Measurements from ENCODE around the gene SCN5A. TPM values are rescaled to one million over a fixed set of nuclear protein-coding genes. Genes with fewer than 3 reads are reported as not detected.

The SCN5A gene
- total and polyA plus RNA-seq, 2 of the 8 experiments (the other 6 are each of a cell fraction or from before 2014, with no cell fraction given): 4.8 to 11.4 TPM

DNA sequence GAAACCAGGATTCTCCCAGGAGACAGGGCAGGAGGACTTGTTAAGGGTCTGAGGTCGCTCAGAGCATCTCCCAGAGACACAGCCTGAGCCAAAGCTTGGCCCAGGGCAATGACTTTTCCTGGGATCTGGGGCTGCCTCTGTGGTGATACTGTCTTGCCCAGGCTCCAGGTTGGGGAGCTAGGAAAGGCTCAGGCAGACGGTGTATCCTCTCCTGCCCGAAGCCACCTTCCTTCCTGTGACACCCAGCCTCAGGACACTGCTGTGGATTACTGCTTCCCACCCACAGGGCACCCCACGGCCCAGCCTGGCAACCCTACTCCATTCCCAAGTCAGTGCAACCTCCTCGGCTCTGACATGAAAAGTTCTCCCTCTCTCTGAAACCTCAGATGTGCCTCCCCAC, 31.9 kb downstream of the SCN5A start (continued):
- TF ChIP-seq, protein P1, sequence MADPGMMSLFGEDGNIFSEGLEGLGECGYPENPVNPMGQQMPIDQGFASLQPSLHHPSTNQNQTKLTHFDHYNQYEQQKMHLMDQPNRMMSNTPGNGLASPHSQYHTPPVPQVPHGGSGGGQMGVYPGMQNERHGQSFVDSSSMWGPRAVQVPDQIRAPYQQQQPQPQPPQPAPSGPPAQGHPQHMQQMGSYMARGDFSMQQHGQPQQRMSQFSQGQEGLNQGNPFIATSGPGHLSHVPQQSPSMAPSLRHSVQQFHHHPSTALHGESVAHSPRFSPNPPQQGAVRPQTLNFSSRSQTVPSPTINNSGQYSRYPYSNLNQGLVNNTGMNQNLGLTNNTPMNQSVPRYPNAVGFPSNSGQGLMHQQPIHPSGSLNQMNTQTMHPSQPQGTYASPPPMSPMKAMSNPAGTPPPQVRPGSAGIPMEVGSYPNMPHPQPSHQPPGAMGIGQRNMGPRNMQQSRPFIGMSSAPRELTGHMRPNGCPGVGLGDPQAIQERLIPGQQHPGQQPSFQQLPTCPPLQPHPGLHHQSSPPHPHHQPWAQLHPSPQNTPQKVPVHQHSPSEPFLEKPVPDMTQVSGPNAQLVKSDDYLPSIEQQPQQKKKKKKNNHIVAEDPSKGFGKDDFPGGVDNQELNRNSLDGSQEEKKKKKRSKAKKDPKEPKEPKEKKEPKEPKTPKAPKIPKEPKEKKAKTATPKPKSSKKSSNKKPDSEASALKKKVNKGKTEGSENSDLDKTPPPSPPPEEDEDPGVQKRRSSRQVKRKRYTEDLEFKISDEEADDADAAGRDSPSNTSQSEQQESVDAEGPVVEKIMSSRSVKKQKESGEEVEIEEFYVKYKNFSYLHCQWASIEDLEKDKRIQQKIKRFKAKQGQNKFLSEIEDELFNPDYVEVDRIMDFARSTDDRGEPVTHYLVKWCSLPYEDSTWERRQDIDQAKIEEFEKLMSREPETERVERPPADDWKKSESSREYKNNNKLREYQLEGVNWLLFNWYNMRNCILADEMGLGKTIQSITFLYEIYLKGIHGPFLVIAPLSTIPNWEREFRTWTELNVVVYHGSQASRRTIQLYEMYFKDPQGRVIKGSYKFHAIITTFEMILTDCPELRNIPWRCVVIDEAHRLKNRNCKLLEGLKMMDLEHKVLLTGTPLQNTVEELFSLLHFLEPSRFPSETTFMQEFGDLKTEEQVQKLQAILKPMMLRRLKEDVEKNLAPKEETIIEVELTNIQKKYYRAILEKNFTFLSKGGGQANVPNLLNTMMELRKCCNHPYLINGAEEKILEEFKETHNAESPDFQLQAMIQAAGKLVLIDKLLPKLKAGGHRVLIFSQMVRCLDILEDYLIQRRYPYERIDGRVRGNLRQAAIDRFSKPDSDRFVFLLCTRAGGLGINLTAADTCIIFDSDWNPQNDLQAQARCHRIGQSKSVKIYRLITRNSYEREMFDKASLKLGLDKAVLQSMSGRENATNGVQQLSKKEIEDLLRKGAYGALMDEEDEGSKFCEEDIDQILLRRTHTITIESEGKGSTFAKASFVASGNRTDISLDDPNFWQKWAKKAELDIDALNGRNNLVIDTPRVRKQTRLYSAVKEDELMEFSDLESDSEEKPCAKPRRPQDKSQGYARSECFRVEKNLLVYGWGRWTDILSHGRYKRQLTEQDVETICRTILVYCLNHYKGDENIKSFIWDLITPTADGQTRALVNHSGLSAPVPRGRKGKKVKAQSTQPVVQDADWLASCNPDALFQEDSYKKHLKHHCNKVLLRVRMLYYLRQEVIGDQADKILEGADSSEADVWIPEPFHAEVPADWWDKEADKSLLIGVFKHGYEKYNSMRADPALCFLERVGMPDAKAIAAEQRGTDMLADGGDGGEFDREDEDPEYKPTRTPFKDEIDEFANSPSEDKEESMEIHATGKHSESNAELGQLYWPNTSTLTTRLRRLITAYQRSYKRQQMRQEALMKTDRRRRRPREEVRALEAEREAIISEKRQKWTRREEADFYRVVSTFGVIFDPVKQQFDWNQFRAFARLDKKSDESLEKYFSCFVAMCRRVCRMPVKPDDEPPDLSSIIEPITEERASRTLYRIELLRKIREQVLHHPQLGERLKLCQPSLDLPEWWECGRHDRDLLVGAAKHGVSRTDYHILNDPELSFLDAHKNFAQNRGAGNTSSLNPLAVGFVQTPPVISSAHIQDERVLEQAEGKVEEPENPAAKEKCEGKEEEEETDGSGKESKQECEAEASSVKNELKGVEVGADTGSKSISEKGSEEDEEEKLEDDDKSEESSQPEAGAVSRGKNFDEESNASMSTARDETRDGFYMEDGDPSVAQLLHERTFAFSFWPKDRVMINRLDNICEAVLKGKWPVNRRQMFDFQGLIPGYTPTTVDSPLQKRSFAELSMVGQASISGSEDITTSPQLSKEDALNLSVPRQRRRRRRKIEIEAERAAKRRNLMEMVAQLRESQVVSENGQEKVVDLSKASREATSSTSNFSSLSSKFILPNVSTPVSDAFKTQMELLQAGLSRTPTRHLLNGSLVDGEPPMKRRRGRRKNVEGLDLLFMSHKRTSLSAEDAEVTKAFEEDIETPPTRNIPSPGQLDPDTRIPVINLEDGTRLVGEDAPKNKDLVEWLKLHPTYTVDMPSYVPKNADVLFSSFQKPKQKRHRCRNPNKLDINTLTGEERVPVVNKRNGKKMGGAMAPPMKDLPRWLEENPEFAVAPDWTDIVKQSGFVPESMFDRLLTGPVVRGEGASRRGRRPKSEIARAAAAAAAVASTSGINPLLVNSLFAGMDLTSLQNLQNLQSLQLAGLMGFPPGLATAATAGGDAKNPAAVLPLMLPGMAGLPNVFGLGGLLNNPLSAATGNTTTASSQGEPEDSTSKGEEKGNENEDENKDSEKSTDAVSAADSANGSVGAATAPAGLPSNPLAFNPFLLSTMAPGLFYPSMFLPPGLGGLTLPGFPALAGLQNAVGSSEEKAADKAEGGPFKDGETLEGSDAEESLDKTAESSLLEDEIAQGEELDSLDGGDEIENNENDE (IDR thresholded peaks at IDR 0.05; ENCODE audit: insufficient replicate concordance, low read length): no peak
- TF ChIP-seq GABPA (IDR thresholded peaks at IDR 0.05; ENCODE audit: borderline replicate concordance, insufficient read depth, low read length) (no peak), ZNF274 (IDR thresholded peaks at IDR 0.05; ENCODE audit: borderline replicate concordance, extremely low read depth, low read length) (no peak), CREB1 (IDR thresholded peaks at IDR 0.05) (no peak)
